GM19351 (cell line): ENCODE results near the gene INSR.
"Not testable (repeated sequence)": the region's sequence is repeated elsewhere in the genome, so short reads cannot be mapped to it uniquely, and the experiment has no call there.

Source experiments
- ATAC-seq: cut with Tn5 transposase; IDR thresholded peaks from one replicate; pipeline ENCODE4 v1.9.1; 2021; ENCODE audit warnings: mild to moderate bottlenecking, moderate library complexity; ENCODE audit not compliant: unreplicated experiment

INSR gene

DNA sequence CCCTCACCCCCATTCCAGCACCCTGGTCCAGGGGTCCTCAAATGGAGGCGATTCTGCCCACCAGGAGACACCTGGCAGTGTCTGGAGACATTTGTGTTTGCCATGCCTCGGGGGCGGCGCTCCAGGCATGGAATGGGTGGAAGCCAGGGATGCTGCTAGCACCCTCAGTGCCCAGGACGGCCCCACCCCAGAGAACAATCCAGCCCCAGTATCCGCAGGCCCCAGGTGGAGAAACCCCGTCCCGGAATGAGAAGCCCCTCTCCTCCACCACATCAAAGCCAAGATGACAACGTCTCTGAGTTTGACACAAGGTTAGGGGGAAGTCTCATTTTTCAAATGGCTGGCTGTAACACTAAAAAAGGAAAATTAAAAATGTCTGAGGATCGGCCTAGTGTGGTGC, 68.5 kb downstream of the INSR start:
- ATAC-seq, result no peak

- no peak for ATAC-seq
Observed at GRCh38 chr19:7224995-7225394, 69.2 kb downstream of the INSR start.

GRCh38 chr19:7224209-7224686, 70.0 kb downstream of the INSR start:
- no peak for ATAC-seq

DNA sequence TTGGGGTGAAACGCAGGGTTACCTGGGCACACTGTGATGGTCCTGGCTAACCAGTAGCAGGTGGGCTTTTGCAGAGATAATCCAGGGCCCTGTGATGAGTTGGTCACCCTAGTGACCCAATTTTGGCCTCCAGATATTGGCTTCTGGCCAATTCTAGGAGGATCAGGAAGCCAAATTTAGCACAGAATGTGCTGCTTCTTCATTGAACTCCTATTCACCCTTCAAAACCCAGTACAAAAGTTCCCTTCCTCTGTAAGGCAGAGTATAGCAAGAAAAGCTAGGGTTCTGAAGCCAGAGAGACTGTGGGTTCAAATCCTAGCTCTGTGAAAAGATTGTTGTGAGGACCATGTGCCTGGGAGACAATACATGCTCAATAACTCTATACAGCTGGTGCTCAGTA, 70.8 kb downstream of the INSR start:
- ATAC-seq, result no peak

DNA sequence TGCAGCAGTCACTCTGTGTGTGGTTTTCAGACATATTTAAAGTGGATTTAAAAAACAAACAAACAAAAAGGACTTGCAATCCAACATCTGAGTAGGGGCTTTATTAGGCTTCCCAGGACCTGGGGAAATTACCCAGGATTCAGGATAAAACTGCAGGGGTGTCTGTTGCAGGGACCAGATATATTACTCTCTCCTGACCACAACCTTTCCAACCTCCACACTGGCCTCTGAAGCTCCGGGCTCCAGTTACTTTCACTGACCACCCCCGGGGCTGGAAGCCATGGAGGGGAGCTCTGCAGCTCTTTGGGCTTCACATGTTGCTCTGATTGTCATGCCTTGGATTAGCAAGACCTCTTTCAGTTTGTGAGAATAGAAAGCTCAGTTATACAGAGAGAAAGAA, 75.2 kb downstream of the INSR start:
- no peak for ATAC-seq

- no peak for ATAC-seq
Observed at GRCh38 chr19:7217861-7218260, 76.4 kb downstream of the INSR start.

GRCh38 chr19:7216373-7216902, 77.8 kb downstream of the INSR start:
- no peak for ATAC-seq

- ATAC-seq, result no peak
Observed at GRCh38 chr19:7215176-7215575, 79.0 kb downstream of the INSR start.

GRCh38 chr19:7214324-7215089, 79.7 kb downstream of the INSR start:
- no peak for ATAC-seq

GRCh38 chr19:7213628-7214323, 80.4 kb downstream of the INSR start:
- no peak for ATAC-seq

GRCh38 chr19:7211191-7211951, 82.8 kb downstream of the INSR start:
- no peak for ATAC-seq

GRCh38 chr19:7210359-7210758, 83.9 kb downstream of the INSR start:
- ATAC-seq, result no peak

DNA sequence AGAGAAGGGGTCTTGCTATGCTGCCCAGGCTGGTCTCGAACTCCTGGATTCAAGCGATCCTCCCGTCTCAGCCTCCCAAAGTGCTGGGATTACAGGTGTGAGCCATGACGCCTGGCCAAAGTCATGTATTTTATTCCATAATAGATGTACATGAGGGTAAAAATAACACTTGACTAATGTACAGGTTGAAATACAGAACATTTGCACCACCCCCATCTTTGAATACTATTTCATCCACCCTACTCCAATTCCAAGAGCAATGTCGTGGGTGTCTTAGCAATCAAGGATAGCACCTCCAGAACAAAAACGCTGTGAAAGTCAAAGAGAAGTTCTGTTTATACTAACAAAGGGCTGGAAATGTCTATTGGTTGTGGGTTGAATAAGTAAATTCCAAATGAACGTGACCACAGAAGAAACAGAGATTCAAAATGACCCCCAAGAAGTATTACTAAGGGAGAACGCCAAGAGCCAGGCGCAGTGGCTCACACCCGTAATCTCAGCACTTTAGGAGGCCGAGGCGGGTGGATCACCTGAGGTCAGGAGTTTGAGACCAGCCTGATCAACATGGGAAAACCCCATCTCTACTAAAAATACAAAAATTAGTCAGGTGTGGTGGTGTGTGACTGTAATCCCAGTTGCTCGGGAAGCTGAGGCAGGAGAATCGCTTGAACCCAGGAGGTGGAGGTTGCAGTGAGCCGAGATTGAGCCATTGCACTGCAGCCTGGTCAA, 84.5 kb downstream of the INSR start:
- not testable (repeated sequence) for ATAC-seq

GRCh38 chr19:7209036-7209435, 85.2 kb downstream of the INSR start:
- ATAC-seq, result not testable (repeated sequence)

DNA sequence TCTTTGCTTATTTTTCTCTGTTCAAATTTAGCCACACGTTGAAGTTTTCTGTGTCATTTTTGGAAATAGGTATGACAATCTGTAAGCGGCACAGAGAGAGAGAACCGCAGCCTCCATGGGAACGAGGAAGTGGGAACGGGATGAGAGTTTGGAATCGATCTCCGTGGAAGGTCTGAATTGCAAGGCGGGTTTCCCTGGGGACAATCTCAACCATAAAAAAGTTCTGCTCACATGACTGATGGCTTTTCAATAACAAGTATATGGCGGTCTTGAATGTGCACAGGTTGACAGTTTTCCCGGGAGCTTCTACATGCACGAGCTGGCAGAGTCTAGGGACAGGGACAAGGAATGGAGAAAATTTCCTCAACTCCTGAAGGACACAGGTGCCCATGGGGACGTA, 90.9 kb downstream of the INSR start:
- no peak for ATAC-seq

- no peak for ATAC-seq
Observed at GRCh38 chr19:7202888-7203287, 91.3 kb downstream of the INSR start.

DNA sequence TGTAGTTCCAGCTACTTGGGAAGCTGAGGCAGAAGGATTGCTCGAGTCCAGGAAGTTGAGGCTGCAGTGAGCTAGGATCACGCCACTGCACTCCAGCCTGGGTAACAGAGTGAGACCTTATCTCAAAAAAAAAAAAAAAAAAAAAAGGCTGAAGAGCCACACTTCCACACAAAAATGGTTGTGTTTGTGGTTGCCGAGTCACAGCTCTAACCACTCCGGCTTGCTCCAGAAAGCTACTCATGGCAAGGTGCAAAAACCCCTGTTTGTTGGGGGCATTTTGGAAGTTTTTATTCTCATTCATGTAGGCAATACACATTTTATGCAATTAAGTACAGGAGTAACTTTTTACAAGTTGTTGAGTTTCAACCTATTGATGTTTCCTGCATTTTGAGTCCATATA, 93.5 kb downstream of the INSR start:
- no peak for ATAC-seq

DNA sequence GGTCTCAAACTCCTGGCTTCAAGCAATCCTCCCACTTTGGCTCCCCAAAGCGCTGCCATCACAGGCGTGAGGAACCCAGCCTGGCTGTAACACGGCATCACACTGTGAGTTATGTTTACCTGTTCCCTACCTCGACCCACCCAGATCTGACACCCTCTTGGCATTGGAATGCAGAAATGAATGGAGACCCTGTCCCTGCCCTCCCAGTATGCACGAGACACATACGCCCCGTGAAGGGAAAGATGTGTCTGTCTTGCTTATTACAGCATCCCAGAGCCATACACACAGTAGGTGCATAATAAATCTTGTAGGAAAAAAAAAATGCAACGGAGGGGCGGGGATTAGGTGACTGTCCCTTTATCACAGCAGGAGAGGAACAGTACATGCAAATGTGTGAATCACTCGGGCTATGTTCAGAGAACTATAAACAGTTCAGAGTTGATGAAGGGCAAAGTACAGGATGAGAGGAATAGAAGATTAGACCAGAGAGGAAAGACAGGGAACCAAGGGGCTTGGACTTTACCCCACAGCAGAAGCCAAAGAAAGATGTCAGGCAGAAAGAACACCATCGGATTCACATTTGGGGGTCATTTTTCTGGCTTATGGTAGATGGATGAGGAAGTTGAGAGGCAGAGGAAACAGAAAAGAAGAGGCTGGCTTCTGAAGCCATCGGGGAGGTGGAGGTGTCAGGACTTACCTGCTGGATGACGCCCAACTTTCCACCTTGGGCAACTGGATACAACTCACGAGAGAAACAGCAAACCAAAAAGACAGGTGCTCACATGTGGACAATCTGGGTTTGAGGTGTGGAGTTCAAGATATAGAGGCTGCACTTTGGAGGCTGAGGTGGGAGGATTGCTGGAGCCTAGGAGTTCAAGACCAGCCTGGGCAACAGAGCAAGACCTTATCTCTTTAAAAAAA, 94.3 kb downstream of the INSR start:
- no peak for ATAC-seq
